ENCODE results near the gene NCR3LG1. TPM values are rescaled to one million over a fixed set of nuclear protein-coding genes. Genes with fewer than 3 reads are reported as not detected.

NCR3LG1 gene
- total RNA-seq, 1 experiment from 2014 or later, result 2.0 TPM

GRCh38 chr11:17343257-17343656, 8.3 kb upstream of the NCR3LG1 start:
- no peak overlapping the region for H3K4me3 Mint-ChIP-seq
- H3K4me1 Mint-ChIP-seq, result peaks cover 10% of the 10 kb centered on the region
- H3K9me3 Mint-ChIP-seq, result no peaks in the 10 kb centered on the region
- POLR2A ChIA-PET, result no interaction called here
- DNase-seq (ENCODE audit: low spot score), result no peak
- ATAC-seq, result no peak
- H3K36me3 Mint-ChIP-seq, result no peaks in the 10 kb centered on the region
- no peak for TF ChIP-seq RELA (CRISPR knock-in tag; IDR thresholded peaks at IDR 0.05; ENCODE audit: borderline replicate concordance)
- no peak for TF ChIP-seq ZNF121 (CRISPR knock-in tag; IDR thresholded peaks at IDR 0.05)
- no peak for TF ChIP-seq FOXK1 (CRISPR knock-in tag; IDR thresholded peaks at IDR 0.05)
- no peak for TF ChIP-seq NR1H2 (CRISPR knock-in tag; IDR thresholded peaks at IDR 0.05)
- TF ChIP-seq HMGA2 (CRISPR knock-in tag; IDR thresholded peaks at IDR 0.05), result no peak
- no peak for TF ChIP-seq ESRRA (CRISPR knock-in tag; IDR thresholded peaks at IDR 0.05; ENCODE audit: borderline replicate concordance)
- TF ChIP-seq ZNF423 (CRISPR knock-in tag; IDR thresholded peaks at IDR 0.05), result no peak
- TF ChIP-seq ZNF425 (CRISPR knock-in tag; conservative IDR thresholded peaks at IDR 0.05), result no peak
- TF ChIP-seq MAX (CRISPR knock-in tag; IDR thresholded peaks at IDR 0.05), result no peak
- TF ChIP-seq EMX1 (CRISPR knock-in tag; IDR thresholded peaks at IDR 0.05), result no peak
- TF ChIP-seq CREB1 (CRISPR knock-in tag; IDR thresholded peaks at IDR 0.05), result no peak
- TF ChIP-seq FOXP1 (CRISPR knock-in tag; IDR thresholded peaks at IDR 0.05; ENCODE audit: borderline replicate concordance), result no peak
- TF ChIP-seq ZNF317 (CRISPR knock-in tag; IDR thresholded peaks at IDR 0.05; ENCODE audit: borderline replicate concordance, low read depth), result no peak
- TF ChIP-seq HMGXB4 (CRISPR knock-in tag; IDR thresholded peaks at IDR 0.05), result no peak
- no peak for TF ChIP-seq SOX15 (CRISPR knock-in tag; IDR thresholded peaks at IDR 0.05)
- CTCF ChIA-PET, result no interaction called here
- H3K27ac Mint-ChIP-seq, result no peak overlapping the region
- peaks cover 39% of the 10 kb centered on the region for H3K27me3 Mint-ChIP-seq (ENCODE audit: low read depth)

GRCh38 chr11:17343907-17344306, 7.7 kb upstream of the NCR3LG1 start:
- CTCF ChIA-PET, result interaction anchor here (1.3 kb wide), 1 partner anchor 161 kb away, joined by 3 read pairs; no protein-coding TSS in a partner anchor
- no peak overlapping the region for H3K27ac Mint-ChIP-seq
- DNase-seq (ENCODE audit: low spot score), result no peak
- H3K4me1 Mint-ChIP-seq, result peaks cover 10% of the 10 kb centered on the region
- peak; percentile 56; the same call in 1 of the 2 replicates for ATAC-seq
- POLR2A ChIA-PET, result no interaction called here
- peaks cover 45% of the 10 kb centered on the region for H3K27me3 Mint-ChIP-seq (ENCODE audit: low read depth)
- H3K9me3 Mint-ChIP-seq, result no peaks in the 10 kb centered on the region
- H3K36me3 Mint-ChIP-seq, result no peaks in the 10 kb centered on the region
- no peak overlapping the region for H3K4me3 Mint-ChIP-seq
- no peak for TF ChIP-seq HMGXB4 (CRISPR knock-in tag; IDR thresholded peaks at IDR 0.05)
- no peak for TF ChIP-seq GTF2I (CRISPR knock-in tag; conservative IDR thresholded peaks at IDR 0.05)
- no peak for TF ChIP-seq TEAD1 (CRISPR knock-in tag; IDR thresholded peaks at IDR 0.05)
- TF ChIP-seq CREB1 (CRISPR knock-in tag; IDR thresholded peaks at IDR 0.05), result no peak
- TF ChIP-seq ZMAT4 (CRISPR knock-in tag; IDR thresholded peaks at IDR 0.05), result no peak
- TF ChIP-seq E2F5 (CRISPR knock-in tag; IDR thresholded peaks at IDR 0.05), result no peak
- no peak for TF ChIP-seq ERG (CRISPR knock-in tag; IDR thresholded peaks at IDR 0.05)
- TF ChIP-seq AFF4 (CRISPR knock-in tag; IDR thresholded peaks at IDR 0.05; ENCODE audit: borderline replicate concordance), result no peak
- no peak for TF ChIP-seq ZNF512 (CRISPR knock-in tag; IDR thresholded peaks at IDR 0.05; ENCODE audit: borderline replicate concordance)
